Testis (tissue), 2 donors: ENCODE measurements around the gene APOBEC3A.
"Not testable (repeated sequence)": the region's sequence is repeated elsewhere in the genome, so short reads cannot be mapped to it uniquely, and the experiment has no call there.

Source experiments
- CTCF ChIP-seq, 3 experiments: fragments of 450-650 bp in 2 of 3; fragments of 200-600 bp in 1 of 3; sonication (generic) in 1 of 3; IDR thresholded peaks; one replicate each; pipeline ENCODE4 v1.5.1; 2016 to 2019; ENCODE audit warnings: antibody characterized with exemption in 3 of 3, mild to moderate bottlenecking in 2 of 3, moderate library complexity in 1 of 3
- POLR2A ChIP-seq: fragments of 450-650 bp; IDR thresholded peaks from one replicate; pipeline ENCODE4 v1.6.1; 2017; ENCODE audit warnings: antibody characterized with exemption, mild to moderate bottlenecking, moderate library complexity

- TF ChIP-seq CTCF (IDR thresholded peaks at IDR 0.05); POLR2A: not testable (repeated sequence)
Observed at GRCh38 chr22:38945706-38946338, 11.6 kb upstream of the APOBEC3A start.
